Ammon's horn (tissue), 1 donor: ENCODE data around the gene MLH3.
"Not testable (repeated sequence)": the region's sequence is repeated elsewhere in the genome, so short reads cannot be mapped to it uniquely, and the experiment has no call there.

ENCODE experiments used
- DNase-seq: peaks from one replicate; pipeline ENCODE4 v3.0.0-alpha.2; 2016; ENCODE audit warnings: low spot score

MLH3 gene

GRCh38 chr14:75025876-75026275 lies 25.4 kb downstream of the MLH3 start:
- DNase-seq: no peak

GRCh38 chr14:75025082-75025481 lies 26.2 kb downstream of the MLH3 start:
- no peak for DNase-seq

- no peak for DNase-seq
Measured at GRCh38 chr14:75023108-75023507, 28.2 kb downstream of the MLH3 start.

- no peak for DNase-seq
Measured at GRCh38 chr14:75022655-75023054, 28.6 kb downstream of the MLH3 start.

- DNase-seq: no peak
Measured at GRCh38 chr14:75018694-75019093, 32.6 kb downstream of the MLH3 start.

- DNase-seq: peak; percentile 65
Measured at GRCh38 chr14:75016815-75017214, 34.5 kb downstream of the MLH3 start.

- DNase-seq: no peak
Measured at GRCh38 chr14:75015496-75015895, 35.8 kb downstream of the MLH3 start.

- DNase-seq: no peak
Measured at GRCh38 chr14:75013290-75013689, 38.0 kb downstream of the MLH3 start.

GRCh38 chr14:75011356-75011994 lies 39.8 kb downstream of the MLH3 start:
- no peak for DNase-seq

GRCh38 chr14:75010472-75011093 lies 40.7 kb downstream of the MLH3 start:
- DNase-seq: no peak

- DNase-seq: no peak
Measured at GRCh38 chr14:75009176-75009575, 42.1 kb downstream of the MLH3 start.

- DNase-seq: no peak
Measured at GRCh38 chr14:75005357-75005756, 45.9 kb downstream of the MLH3 start.

GRCh38 chr14:75003250-75004027 lies 47.8 kb downstream of the MLH3 start:
- no peak for DNase-seq

GRCh38 chr14:75002392-75003249 lies 48.6 kb downstream of the MLH3 start, which contains the start of gene EIF2B2:
Gene EIF2B2 (plus strand): TSS chr14:75002921. CDS start chr14:75002991, 70 bp downstream.
- peak; percentile 98 for DNase-seq

GRCh38 chr14:75001899-75002298 lies 49.4 kb downstream of the MLH3 start:
- DNase-seq: no peak

- DNase-seq: no peak
Measured at GRCh38 chr14:75001261-75001660, 50.0 kb downstream of the MLH3 start.

- not testable (repeated sequence) for DNase-seq
Measured at GRCh38 chr14:74995781-74996180, 55.5 kb downstream of the MLH3 start.

- not testable (repeated sequence) for DNase-seq
Measured at GRCh38 chr14:74994182-74994581, 57.1 kb downstream of the MLH3 start.

- no peak for DNase-seq
Measured at GRCh38 chr14:74988993-74989392, 62.3 kb downstream of the MLH3 start.

- no peak for DNase-seq
Measured at GRCh38 chr14:74988131-74988530, 63.1 kb downstream of the MLH3 start.

- DNase-seq: no peak
Measured at GRCh38 chr14:74985806-74986205, 65.5 kb downstream of the MLH3 start.

- DNase-seq: no peak
Measured at GRCh38 chr14:74985028-74985310, 66.3 kb downstream of the MLH3 start.
